Activated CD8-positive, alpha-beta T cell treated with anti-CD3 and anti-CD28 coated beads for 36 hours (primary cell): Measurements from ENCODE around the gene PACRG. TPM values are rescaled to one million over a fixed set of nuclear protein-coding genes. Genes with fewer than 3 reads are reported as not detected.

ENCODE experiments used
- ATAC-seq: fragments of 200-7000 bp; cut with Tn5 transposase; one replicate; pipeline ENCODE4 v1.10.0; 2021; ENCODE audit warnings: mild to moderate bottlenecking, moderate library complexity
- CTCF ChIA-PET: fragments of 350-600 bp; sonication (Branson Sonifier 250); formaldehyde crosslinking; loops from one replicate; lab custom pipeline; 2021; ENCODE audit warnings: antibody characterized with exemption; lab: Charles Lee
- POLR2A ChIA-PET: fragments of 350-600 bp; sonication (Branson Sonifier 250); formaldehyde crosslinking; loops from one replicate; lab custom pipeline; 2021; ENCODE audit warnings: antibody characterized with exemption; lab: Charles Lee
- DNase-seq: peaks from one replicate; pipeline ENCODE4 v3.0.0-alpha.2; 2020
- H3K27ac Mint-ChIP-seq: one replicate; pipeline ENCODE4 v1.8.0; 2021; ENCODE audit warnings: mild to moderate bottlenecking, mixed read lengths
- H3K27me3 Mint-ChIP-seq: one replicate; pipeline ENCODE4 v1.8.0; 2021; ENCODE audit warnings: mixed read lengths
- H3K36me3 Mint-ChIP-seq: one replicate; pipeline ENCODE4 v1.8.0; 2021; ENCODE audit warnings: low read depth, mixed read lengths
- H3K4me1 Mint-ChIP-seq: one replicate; pipeline ENCODE4 v1.8.0; 2021; ENCODE audit warnings: low read depth, mixed read lengths
- H3K4me3 Mint-ChIP-seq: one replicate; pipeline ENCODE4 v1.8.0; 2021; ENCODE audit warnings: mild to moderate bottlenecking, moderate library complexity, mixed read lengths
- H3K9me3 Mint-ChIP-seq: one replicate; pipeline ENCODE4 v1.8.0; 2021; ENCODE audit warnings: mixed read lengths
- intact Hi-C: fragments of 100-400 bp; cut with micrococcal nuclease; formaldehyde crosslinking; loops from one replicate; pipeline ENCODE4 v1.10.0; 2022
- total RNA-seq, 2 experiments: library from RNA; stranded (reverse); gene quantifications; one replicate each; pipeline ENCODE4 v1.2.3, GENCODE V29; 2021
- TF ChIP-seq, protein P1 (sequence below): fragments of 200-600 bp; IDR thresholded peaks from one replicate; pipeline ENCODE4 v1.8.0; 2022; ENCODE audit warnings: antibody characterized with exemption, mild to moderate bottlenecking

PACRG gene
- total RNA-seq, 2 experiments from 2014 or later = not detected

DNA sequence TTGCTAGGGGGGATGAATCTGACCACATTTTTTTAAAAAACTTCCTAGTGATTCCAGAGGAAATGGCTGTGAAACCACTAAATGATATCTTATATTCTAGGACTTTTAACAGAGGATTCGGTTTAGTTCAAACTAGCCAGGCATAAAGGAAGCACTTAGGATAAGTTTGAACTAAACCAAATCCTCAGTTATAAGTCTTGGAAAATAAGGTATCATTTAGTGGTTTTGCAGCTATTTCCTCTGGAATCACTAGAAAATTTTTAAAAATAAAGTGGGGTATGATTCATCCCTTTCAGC, 358.8 kb downstream of the PACRG start:
- Mint-ChIP-seq H3K4me1 (no peaks in the 10 kb centered on the region), H3K4me3 (no peak overlapping the region), H3K27me3 (no peaks in the 10 kb centered on the region), H3K9me3 (no peaks in the 10 kb centered on the region), H3K36me3 (no peaks in the 10 kb centered on the region), H3K27ac (no peak overlapping the region)
- DNase-seq (no peak), ATAC-seq (no peak)
- ChIA-PET POLR2A (no interaction called here), CTCF (no interaction called here)
- intact Hi-C loops = no loop called here
- TF ChIP-seq, protein P1, sequence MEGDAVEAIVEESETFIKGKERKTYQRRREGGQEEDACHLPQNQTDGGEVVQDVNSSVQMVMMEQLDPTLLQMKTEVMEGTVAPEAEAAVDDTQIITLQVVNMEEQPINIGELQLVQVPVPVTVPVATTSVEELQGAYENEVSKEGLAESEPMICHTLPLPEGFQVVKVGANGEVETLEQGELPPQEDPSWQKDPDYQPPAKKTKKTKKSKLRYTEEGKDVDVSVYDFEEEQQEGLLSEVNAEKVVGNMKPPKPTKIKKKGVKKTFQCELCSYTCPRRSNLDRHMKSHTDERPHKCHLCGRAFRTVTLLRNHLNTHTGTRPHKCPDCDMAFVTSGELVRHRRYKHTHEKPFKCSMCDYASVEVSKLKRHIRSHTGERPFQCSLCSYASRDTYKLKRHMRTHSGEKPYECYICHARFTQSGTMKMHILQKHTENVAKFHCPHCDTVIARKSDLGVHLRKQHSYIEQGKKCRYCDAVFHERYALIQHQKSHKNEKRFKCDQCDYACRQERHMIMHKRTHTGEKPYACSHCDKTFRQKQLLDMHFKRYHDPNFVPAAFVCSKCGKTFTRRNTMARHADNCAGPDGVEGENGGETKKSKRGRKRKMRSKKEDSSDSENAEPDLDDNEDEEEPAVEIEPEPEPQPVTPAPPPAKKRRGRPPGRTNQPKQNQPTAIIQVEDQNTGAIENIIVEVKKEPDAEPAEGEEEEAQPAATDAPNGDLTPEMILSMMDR = no peak

DNA sequence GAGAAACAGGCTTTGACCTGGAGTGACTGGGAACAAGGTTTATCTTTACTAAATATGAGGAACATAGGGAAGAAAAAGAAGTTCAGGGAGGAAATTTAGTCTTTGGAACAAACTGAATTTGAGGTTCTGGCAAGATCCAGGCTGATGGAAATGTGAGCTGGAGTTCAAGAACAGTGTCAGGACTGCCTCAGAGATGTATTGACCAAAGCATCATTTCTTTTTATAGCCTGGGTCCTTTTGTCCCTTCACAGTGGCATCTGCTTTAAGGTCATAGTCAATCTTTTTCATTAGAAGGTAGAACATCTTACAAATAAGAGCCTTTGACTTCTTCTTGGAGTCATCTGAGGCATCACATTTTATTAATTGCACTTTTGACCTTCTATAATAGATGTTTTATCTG, 360.2 kb downstream of the PACRG start:
- Mint-ChIP-seq H3K9me3 (no peaks in the 10 kb centered on the region), H3K4me1 (no peaks in the 10 kb centered on the region), H3K27me3 (no peaks in the 10 kb centered on the region), H3K27ac (no peak overlapping the region), H3K36me3 (no peaks in the 10 kb centered on the region), H3K4me3 (no peak overlapping the region)
- intact Hi-C loops = no loop called here
- no peak for ATAC-seq
- CTCF ChIA-PET = no interaction called here
- TF ChIP-seq, protein P1 = no peak
- no peak for DNase-seq
- POLR2A ChIA-PET = no interaction called here

DNA sequence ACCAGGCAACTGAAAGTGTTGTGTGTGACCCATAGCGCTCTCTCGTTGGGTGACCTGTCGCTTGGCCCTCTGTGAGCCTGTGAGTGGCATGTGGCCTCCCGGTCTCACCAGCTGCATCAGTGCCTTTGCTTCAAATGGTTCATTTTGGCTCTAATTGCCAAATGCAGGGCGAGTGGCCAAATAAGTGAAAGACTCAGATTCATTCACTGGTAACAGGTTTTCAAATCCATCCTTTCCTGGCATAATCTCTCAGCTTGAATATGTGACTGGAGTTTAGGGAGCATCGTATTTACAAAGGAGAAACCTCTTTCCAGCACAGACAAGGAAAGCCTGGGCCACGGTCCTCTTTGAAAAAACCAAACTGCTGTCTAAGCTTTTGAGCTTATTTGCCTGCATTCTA, 365.1 kb downstream of the PACRG start:
- DNase-seq (no peak), ATAC-seq (no peak)
- no peaks in the 10 kb centered on the region for H3K4me1 Mint-ChIP-seq
- intact Hi-C loops = no loop called here
- H3K4me3 Mint-ChIP-seq = no peak overlapping the region
- H3K27me3 Mint-ChIP-seq = no peaks in the 10 kb centered on the region
- POLR2A ChIA-PET = no interaction called here
- no peak overlapping the region for H3K27ac Mint-ChIP-seq
- H3K36me3 Mint-ChIP-seq = no peaks in the 10 kb centered on the region
- CTCF ChIA-PET = no interaction called here
- TF ChIP-seq, protein P1 = no peak
- H3K9me3 Mint-ChIP-seq = no peaks in the 10 kb centered on the region

DNA sequence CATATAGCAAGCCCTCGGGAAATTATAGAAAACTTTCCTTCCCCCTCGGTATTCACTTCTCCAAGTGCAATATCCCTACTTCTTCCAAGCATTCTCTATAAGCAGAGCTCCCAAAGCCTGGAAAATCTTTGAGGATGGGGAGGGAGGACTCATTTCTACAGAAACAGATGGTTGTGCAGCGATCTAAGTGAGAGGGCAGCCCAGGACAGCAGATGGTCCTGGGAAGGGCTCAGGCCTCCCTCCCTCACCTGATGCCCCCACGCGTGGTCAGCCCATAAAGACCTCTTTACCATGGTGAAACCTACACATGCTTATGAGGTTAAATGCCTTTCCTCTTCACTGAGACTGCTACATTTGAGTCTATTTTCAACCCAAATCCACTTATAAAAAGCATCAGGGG, 367.1 kb downstream of the PACRG start:
- H3K9me3 Mint-ChIP-seq = no peaks in the 10 kb centered on the region
- no peaks in the 10 kb centered on the region for H3K27me3 Mint-ChIP-seq
- POLR2A ChIA-PET = no interaction called here
- DNase-seq (no peak), ATAC-seq (no peak)
- intact Hi-C loops = no loop called here
- H3K27ac Mint-ChIP-seq = no peak overlapping the region
- no peak overlapping the region for H3K4me3 Mint-ChIP-seq
- CTCF ChIA-PET = no interaction called here
- H3K4me1 Mint-ChIP-seq = no peaks in the 10 kb centered on the region
- TF ChIP-seq, protein P1 = no peak
- no peaks in the 10 kb centered on the region for H3K36me3 Mint-ChIP-seq

DNA sequence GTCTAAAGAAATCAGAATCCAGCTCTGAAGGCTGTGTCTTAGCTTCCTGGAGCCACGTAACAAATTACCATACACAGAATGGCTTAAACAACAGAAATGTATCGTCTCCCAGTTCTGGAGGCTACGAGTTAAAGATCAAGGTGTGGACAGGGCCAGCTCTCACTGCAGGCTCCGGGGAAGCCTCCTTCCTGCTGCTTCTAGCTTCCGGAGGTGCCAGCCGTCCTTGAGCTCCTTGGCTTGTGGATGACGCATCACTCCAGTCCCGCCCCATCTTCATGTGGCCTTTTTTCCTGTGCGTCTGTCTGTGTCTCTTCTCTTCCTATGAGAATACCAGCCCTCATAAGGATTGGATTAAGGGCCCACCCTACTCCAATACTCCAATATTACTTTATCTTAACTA, 367.6 kb downstream of the PACRG start:
- Mint-ChIP-seq H3K4me3 (no peak overlapping the region), H3K27ac (no peak overlapping the region), H3K4me1 (no peaks in the 10 kb centered on the region), H3K36me3 (no peaks in the 10 kb centered on the region), H3K9me3 (no peaks in the 10 kb centered on the region), H3K27me3 (no peaks in the 10 kb centered on the region)
- ATAC-seq = no peak
- no peak for DNase-seq
- ChIA-PET POLR2A (no interaction called here), CTCF (no interaction called here)
- TF ChIP-seq, protein P1 = no peak
- intact Hi-C loops = no loop called here
